Panc1 (cell line): Measurements from ENCODE around the gene CSMD2. TPM values are rescaled to one million over a fixed set of nuclear protein-coding genes. Genes with fewer than 3 reads are reported as not detected.

Source experiments
- ATAC-seq: fragments of 200-7000 bp; cut with Tn5 transposase; 2 replicates; pipeline ENCODE4 v1.9.1; 2020; ENCODE audit warnings: mild to moderate bottlenecking, moderate library complexity
- BruUV-seq: library from RNA; stranded (reverse); fragments of 400-500 nt; replicated peaks from 2 replicates; lab custom pipeline; 2021; lab: Mats Ljungman, UMichigan
- CTCF ChIA-PET: fragments of 300-600 bp; sonication (Branson Sonifier 250); formaldehyde crosslinking; loops from one replicate; lab custom pipeline; 2022; ENCODE audit warnings: antibody characterized with exemption; lab: Charles Lee
- POLR2A ChIA-PET: fragments of 300-600 bp; sonication (Branson Sonifier 250); formaldehyde crosslinking; loops from one replicate; lab custom pipeline; 2022; ENCODE audit warnings: antibody characterized with exemption; lab: Charles Lee
- DNase-seq: peaks from one replicate; pipeline ENCODE4 v3.0.0-alpha.2; 2010; ENCODE audit warnings: low read depth, low spot score
- H3K27ac ChIP-seq: 2 replicates; pipeline ENCODE4 v1.5.1; 2011; ENCODE audit warnings: mild to moderate bottlenecking, low read length, inconsistent platforms
- H3K27me3 ChIP-seq: fragments of 200-500 bp; sonication (Bioruptor generic); 2 replicates; pipeline ENCODE4 v1.6.0; 2014; ENCODE audit warnings: low read length, inconsistent platforms; ENCODE audit not compliant: control insufficient read depth, insufficient read depth
- H3K36me3 ChIP-seq: fragments of 200-500 bp; sonication (Bioruptor generic); 2 replicates; pipeline ENCODE4 v1.5.1; 2014; ENCODE audit warnings: inconsistent platforms, mild to moderate bottlenecking, low read length, moderate library complexity; ENCODE audit not compliant: control insufficient read depth, insufficient read depth
- H3K4me1 ChIP-seq: 2 replicates; pipeline ENCODE4 v1.5.1; 2011; ENCODE audit warnings: inconsistent platforms, mild to moderate bottlenecking, low read length, moderate library complexity; ENCODE audit not compliant: control insufficient read depth, insufficient read depth
- H3K4me3 ChIP-seq, 2 experiments: 2 replicates each; pipeline ENCODE4 v1.5.1; 2011 to 2012; ENCODE audit warnings: low read depth in 2 of 2, low read length in 2 of 2, mild to moderate bottlenecking in 2 of 2, inconsistent platforms in 1 of 2, moderate library complexity in 1 of 2
- H3K9me3 ChIP-seq: fragments of 200-500 bp; sonication (Bioruptor generic); 2 replicates; pipeline ENCODE4 v1.5.1; 2014; ENCODE audit warnings: low read depth, mild to moderate bottlenecking, inconsistent platforms, low read length, moderate library complexity; ENCODE audit not compliant: control insufficient read depth, insufficient read depth
- CTCF ChIP-seq: fragments of 450-650 bp; IDR thresholded peaks from 2 replicates; pipeline ENCODE4 v1.5.1; 2017; ENCODE audit warnings: mild to moderate bottlenecking
- POLR2AphosphoS5 ChIP-seq: IDR thresholded peaks from 2 replicates; pipeline ENCODE4 v1.6.1; 2012; ENCODE audit warnings: mild to moderate bottlenecking, low read depth, low read length, moderate library complexity
- REST ChIP-seq, 2 experiments: IDR thresholded peaks; 2 replicates each; pipeline ENCODE4 v1.6.1; 2011 to 2012; ENCODE audit warnings: low read depth in 2 of 2, control low read depth in 1 of 2, low read length in 1 of 2, mild to moderate bottlenecking in 1 of 2, moderate library complexity in 1 of 2; ENCODE audit not compliant: insufficient read depth in 1 of 2
- SIN3A ChIP-seq: IDR thresholded peaks from 2 replicates; pipeline ENCODE4 v1.6.1; 2012; ENCODE audit warnings: low read depth, mild to moderate bottlenecking, low read length, moderate library complexity, borderline replicate concordance; ENCODE audit not compliant: insufficient read depth
- TCF7L2 ChIP-seq: IDR thresholded peaks from 2 replicates; pipeline ENCODE4 v1.6.1; 2011; ENCODE audit warnings: mild to moderate bottlenecking, low read depth, low read length, inconsistent platforms
- in situ Hi-C: cut with HindIII; loops from 2 replicates; pipeline ENCODE4 v1.10.0; 2016; ENCODE audit warnings: low sequenced_read_pairs, low pct_unique_long_range_greater_than_20kb
- intact Hi-C: fragments of 100-400 bp; cut with micrococcal nuclease; formaldehyde crosslinking; loops from one replicate; pipeline ENCODE4 v1.10.0; 2022; ENCODE audit not compliant: unreplicated experiment
- total RNA-seq: library from RNA; stranded (reverse); gene quantifications from one replicate; pipeline ENCODE4 v1.2.1, GENCODE V29; 2021; ENCODE audit not compliant: unreplicated experiment

The CSMD2 gene
- total RNA-seq, 1 experiment from 2014 or later, result not detected

GRCh38 chr1:33895976-33896375 is 269.1 kb downstream of the CSMD2 start:
- H3K36me3 ChIP-seq, result no peaks in the 10 kb centered on the region
- no TSS peak for BruUV-seq
- ATAC-seq (no peak), DNase-seq (no peak)
- no peak overlapping the region for H3K27ac ChIP-seq
- H3K9me3 ChIP-seq, result no peaks in the 10 kb centered on the region
- H3K4me1 ChIP-seq, result no peaks in the 10 kb centered on the region
- ChIA-PET POLR2A (no interaction called here), CTCF (no interaction called here)
- TF ChIP-seq SIN3A (no peak), CTCF (no peak), REST (IDR thresholded peaks at IDR 0.05; ENCODE audit: insufficient read depth in 1 of 2, low read depth in 2 of 2, low read length in 1 of 2) (no peak), TCF7L2 (no peak), POLR2AphosphoS5 (no peak)
- H3K27me3 ChIP-seq, result no peaks in the 10 kb centered on the region
- in situ Hi-C loops, result no loop called here
- H3K4me3 ChIP-seq, result no peak overlapping the region
- intact Hi-C loops, result no loop called here

GRCh38 chr1:33895396-33895795 is 269.6 kb downstream of the CSMD2 start:
- BruUV-seq, result no TSS peak
- ChIA-PET CTCF (no interaction called here), POLR2A (no interaction called here)
- DNase-seq (no peak), ATAC-seq (no peak)
- intact Hi-C loops, result no loop called here
- in situ Hi-C loops, result no loop called here
- Histone ChIP-seq H3K27ac (no peak overlapping the region), H3K27me3 (no peaks in the 10 kb centered on the region), H3K9me3 (no peaks in the 10 kb centered on the region), H3K4me3 (no peak overlapping the region), H3K4me1 (no peaks in the 10 kb centered on the region), H3K36me3 (no peaks in the 10 kb centered on the region)
- TF ChIP-seq CTCF (no peak), SIN3A (no peak), TCF7L2 (no peak), POLR2AphosphoS5 (no peak), REST (IDR thresholded peaks at IDR 0.05; ENCODE audit: insufficient read depth in 1 of 2, low read depth in 2 of 2, low read length in 1 of 2) (no peak)
